NCI-H1417 treated with DMSO at 0.1 percent for 48 hours (cell line): ENCODE data around the gene CDKL2.
"Not testable (repeated sequence)": the region's sequence is repeated elsewhere in the genome, so short reads cannot be mapped to it uniquely, and the experiment has no call there.

Experiments used
- DNase-seq: peaks from one replicate; lab custom pipeline; 2025; lab: John Stamatoyannopoulos, UW

The CDKL2 gene

DNA sequence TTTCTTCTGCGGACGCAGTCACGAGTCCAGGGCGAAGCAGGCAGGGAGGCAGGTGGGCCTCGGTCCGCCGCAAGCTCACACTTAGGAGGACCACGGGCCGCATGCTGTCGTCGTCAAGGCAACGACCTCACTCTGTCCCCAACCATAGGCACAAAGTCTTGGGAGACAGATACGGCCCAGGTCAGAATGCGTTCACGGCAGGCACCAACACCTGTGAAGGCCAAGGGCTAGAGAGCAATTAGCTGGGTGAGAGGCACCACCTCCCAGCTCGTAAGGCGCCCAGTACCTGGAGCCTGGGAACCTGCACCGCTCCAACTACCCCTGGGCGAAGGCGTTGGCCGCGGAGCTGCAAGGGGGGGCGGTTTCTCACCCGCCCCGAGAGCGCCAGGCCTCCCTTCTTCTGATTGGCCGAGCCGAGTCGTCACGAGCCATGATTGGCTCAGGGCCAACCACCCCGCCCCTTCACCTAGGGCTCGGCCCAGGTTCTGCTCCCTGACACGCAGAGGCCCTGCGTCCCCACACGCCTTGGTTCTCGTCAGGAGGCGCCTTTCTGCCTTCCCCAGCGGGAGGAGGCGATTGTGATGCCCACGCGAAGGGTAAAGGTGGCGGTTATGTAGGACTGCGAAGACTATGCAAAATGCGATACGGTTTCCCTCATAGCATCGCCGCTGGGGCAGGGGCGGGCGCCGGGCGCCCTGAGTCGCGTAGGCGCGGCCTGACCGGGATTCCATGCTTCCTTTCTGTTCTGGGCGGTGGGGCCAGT, at the start of gene CDKL2:
TSS of gene CDKL2 (minus strand) at position 355 of the 763 bp plus-strand sequence. CDS start 4,540 bp downstream, outside the sequence.
- peak; percentile 86 for DNase-seq

DNA sequence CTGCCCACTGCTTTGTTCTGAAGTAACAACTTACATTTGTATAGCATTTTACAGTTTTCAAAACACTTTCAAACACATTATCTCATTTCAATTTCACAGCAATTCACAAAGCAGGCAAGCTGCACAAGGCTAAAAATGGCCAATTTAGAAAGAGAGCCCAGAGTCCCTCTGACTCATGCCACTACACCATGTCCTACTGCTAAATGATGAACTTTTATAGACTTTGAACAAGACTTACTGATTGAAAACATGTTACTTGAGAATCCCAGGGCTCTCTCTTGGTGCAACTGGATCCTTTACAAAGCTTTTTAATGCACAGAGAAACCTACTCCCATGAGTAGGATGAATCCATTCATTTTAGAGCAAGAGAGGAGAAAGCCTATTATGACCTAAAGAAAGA, 48.6 kb upstream of the CDKL2 start:
- DNase-seq = no peak

DNA sequence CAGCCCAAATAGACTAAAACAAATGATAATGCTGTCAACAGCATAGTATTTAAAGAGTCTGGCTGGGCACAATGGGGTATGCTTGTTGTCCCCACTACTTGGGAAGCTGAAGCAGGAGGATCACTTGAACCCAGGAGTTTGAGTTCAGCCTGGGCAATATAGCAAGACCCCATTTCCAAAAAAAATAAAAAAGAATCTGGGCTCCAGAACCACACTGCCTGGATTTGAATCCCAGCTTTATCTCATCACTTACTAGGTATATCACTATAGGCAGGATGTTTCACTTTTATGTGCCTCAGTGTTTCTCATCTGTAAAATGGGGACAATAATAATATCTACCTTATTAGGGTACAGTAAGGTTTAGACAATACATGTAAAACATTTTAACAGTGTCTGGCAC, 48.1 kb upstream of the CDKL2 start:
- DNase-seq = no peak

DNA sequence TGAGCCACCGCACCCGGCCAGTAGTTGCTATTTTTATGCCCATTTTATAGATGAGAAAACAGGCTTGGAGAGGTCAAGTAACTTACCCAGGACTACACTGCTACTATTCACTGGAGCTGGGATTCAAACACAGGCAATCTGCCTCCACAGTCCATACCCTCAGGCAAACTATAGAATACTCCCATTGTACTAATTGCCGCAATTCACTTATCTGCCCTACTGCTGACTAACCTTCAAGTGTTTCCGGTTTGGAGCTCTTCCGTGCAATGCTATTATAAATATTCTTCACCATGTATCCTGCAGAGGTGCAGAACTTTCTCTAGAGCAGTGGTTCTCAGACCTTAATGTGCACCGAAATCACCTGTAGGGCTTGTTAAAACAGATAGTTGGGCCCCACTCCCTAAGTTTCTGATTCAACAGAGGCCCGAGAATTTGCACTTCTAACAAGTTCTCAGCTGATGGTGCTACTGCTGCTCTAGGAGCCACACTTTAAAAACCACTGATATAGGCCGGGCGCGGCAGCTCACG, 44.7 kb upstream of the CDKL2 start:
- DNase-seq = no peak

DNA sequence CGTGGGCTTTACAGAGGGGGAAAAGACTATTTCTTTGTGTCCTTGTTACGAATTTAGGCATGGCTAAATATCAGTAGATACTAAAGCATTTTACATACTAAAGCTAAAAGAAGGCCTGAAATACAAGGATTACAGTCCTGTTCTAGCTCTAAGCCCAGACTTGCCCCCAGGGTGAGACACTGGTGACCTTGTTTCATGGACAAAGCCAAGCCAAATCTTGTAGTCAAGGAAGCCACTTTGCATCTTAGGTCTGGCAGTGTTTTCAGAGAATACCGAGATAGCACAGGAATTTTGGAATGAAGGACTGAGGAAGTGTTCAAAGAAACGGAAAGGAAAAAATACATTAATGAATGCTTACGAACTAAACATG, 43.6 kb upstream of the CDKL2 start:
- no peak for DNase-seq

DNA sequence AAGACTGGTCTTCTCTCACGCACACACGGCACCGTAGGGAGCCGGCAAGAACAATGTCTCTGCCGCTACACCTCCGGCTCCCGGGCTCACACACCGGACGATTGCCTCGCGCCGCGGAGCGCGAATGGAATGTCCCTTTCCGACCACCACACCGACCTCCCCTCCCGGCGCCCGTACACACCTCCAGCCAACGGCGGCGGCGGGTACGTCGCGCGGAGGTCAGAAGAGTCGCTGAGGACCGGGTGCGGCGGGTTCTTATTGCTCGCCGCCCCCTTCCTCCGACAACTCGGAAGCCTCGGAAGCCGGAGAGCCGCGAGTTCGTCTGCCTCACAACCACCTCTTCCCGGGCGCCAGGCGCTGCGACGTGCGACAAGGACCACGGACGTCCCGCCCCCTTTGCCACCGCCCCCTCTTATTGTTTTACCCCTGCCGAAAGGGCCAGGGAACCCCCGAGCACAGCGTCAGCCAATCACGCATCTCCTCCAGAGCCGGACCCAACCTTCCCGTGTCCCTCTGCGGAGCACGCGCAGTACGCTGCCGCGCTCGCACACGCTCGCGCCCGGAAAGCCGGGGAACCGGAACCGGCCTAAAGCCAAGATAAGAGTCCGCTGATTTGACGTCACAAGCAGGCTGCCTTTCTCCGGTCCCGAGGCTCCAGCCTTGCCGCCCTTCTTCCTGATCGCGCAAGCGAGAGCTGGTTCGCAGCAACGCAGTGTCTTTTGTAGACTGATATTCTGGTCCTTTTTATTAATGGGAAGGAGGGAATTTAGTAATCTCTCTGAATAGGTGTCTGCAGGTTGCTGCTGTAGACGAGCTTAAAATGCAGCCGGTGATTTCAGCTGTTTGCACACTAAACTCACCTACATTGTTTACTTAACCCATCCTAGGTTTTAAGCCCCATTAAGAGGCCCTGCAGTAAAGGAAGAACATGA, 43.0 kb upstream of the CDKL2 start, which contains the start of gene G3BP2:
TSS of gene G3BP2 (minus strand) at position 385 of the 932 bp plus-strand sequence. CDS start 11,386 bp downstream, outside the sequence.
- DNase-seq = peak; percentile 93

DNA sequence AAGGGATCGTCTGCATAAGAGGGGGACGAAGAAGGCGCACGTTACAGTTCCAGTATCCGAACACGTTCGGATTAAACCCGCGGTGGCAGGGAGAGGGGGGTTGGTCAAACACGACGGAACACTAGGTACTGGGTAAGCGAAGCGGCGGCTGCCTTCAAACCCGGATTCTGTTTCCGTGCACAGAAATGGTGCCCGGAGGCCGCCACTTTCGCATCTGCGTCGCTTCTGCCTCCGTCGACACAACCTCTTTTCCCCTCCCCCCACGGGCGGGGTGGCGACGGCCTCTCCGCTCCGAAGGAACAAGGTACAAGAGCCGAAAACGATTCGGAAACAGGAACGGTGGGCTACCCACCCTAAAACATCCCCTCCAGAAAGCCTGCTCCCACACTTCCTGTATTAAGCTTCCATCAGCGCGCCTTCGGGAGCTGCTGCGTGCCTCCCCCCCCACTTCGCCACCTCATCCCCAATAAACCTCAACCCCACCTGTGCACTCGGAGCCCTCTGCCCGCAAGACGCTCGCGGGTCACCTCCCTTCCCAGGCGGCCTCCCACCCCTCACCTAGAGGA, 42.2 kb upstream of the CDKL2 start:
- no peak for DNase-seq

DNA sequence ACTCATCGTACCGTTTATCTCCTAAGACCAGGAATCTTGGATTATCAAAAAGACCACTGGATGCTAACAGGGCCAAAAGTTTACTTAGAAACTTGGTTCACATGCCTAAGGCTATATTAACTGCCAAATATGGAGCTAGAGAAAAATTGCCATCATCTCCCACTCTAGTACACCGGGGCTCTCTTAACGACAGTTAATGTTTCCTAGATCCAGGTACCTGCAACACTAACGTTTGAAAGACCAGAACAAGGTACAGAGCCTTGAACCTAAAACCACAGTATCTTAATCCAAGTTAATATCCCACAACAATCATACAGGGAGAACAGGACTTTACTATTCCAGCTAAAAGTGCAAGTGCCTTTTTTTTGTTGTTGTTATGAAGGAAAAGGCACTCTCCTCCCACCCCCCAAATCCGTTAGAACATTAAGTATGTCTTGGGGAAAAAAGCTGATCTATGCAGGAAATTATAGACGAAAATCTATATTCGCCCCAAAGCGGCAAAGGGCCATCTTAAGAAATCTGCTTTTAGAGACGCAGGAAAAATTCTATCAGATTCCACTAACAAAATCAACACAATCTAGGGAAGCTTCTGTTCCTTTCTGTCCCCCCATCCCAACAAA, 41.6 kb upstream of the CDKL2 start:
- DNase-seq = no peak

DNA sequence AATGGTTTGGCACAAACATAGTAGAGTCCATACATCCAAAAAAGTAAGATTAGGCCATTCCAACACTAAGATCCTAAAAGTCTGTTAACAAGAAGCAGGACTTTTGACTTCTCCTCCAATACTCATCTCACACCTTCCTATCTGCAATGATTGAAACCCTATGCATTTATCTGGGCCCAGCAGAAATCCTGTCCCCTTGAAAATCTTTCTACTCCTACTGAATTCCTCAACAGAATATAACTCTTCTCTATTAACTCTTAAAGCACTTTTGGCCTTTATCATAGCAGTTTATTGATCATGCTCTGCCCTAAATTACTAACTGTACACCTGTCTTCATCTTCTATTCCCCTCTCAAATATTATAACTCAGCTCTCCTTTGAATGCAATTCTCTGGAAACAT, 38.3 kb upstream of the CDKL2 start:
- DNase-seq = no peak

DNA sequence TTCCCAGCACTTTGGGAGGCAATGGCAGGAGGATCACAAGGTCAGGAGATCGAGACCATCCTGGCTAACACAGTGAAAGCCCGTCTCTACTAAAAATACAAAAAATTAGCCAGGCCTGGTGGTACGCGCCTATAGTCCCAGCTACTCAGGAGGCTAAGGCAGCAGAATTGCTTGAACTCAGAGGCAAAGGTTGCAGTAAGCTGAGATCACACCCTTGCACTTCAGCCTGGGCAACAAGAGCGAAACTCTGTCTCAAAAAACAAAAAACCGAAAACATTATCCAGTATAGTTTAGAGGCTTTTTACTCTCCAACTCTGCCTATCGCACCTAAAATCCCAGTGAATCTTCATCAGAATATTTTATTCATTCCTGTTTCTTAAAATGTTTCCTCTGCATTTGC, 37.3 kb upstream of the CDKL2 start:
- not testable (repeated sequence) for DNase-seq

DNA sequence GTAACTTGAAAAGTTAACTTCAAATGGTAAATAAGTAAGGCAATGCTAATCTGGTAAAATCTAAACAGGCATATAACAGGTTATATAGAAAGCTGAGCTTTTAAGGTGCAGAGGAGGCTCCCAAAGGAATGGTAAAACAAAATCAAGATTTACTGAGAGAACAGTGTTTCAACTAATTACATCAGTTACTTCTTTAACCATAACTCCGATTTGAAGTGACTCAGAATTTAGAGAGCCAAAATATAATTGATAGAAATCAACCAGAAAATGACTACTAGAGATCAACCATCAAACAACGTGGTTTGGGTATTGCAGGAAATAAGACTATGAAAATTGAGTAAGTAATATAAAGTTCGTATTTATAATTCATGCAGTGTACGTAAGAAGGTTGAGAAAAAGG, 36.0 kb upstream of the CDKL2 start:
- DNase-seq = no peak

DNA sequence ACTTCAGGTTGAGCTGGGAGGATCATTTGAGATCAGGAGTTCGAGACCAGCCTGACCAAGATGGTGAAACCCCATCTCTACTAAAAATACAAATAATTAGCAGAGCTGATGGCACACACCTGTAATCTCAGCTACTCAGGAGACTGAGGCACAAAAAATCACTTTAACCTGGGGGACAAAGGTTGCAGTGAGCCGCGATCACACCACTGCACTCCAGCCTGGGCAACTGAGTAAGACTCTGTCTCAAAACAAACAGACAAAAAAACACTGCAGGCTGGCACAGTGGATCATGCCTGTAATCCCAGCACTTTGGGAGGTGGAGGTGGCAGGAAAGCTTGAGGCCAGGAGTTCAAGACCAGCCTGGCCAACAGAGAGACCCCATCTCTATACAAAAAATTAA, 34.3 kb upstream of the CDKL2 start:
- not testable (repeated sequence) for DNase-seq

DNA sequence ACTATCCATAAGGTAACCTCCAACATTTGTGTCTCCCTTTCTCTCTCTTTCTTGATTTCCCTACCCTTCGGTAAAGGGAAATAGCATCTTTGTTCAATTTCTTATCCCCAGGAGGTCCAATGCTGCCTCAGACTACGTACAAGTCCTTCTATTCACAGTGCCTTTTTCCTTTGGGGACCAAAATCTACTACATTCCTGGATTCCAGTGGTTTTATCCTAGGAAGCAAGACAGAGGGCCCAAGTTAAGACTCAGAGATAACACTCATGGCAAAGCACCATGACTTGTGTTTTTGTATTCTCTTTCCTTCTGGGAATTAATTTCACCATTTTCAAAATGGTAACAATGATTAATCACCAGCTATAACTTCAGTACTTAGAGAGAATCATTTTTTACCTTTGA, 32.3 kb upstream of the CDKL2 start:
- DNase-seq = no peak

DNA sequence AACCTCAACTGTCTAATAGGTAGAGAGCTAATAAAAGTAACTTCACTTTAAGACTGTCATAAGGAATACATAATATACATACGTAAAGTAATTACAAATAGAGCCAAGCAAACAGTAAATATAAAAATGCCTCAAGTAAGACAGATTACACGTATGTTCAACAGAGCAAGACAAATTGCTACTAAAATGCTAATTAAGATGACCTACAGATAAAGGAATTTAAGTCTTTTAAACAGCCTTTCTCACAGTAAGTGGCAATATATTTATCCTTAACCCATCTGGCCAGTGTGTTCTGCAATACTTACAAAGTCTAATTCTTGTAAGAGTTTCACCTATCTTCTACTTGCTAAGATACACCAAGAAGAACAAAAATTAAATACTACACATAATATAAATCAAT, 30.2 kb upstream of the CDKL2 start:
- DNase-seq = no peak

DNA sequence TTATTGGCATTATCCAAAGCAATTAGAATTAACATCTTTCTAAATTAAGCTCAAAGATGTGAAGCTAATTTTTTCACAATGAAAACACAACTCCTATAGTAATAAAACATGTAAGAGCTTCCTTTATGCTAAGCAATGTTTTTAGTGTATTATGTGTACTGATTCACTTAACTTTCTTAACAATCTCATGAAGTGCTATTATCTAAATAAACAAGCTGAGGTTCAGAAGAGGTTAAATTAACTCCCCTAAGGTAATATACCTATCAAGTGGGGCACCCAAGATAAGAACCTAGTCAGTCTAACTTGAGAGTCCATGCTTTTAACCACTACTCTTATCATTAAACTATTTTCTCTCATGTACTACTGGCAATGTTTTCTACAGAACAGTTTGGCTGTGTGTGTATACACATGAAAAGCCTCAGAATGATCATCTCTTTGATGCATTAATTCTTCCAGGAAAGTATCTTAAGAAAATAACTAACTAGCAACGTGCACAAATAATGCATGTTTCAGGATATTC, 29.2 kb upstream of the CDKL2 start:
- DNase-seq = no peak

DNA sequence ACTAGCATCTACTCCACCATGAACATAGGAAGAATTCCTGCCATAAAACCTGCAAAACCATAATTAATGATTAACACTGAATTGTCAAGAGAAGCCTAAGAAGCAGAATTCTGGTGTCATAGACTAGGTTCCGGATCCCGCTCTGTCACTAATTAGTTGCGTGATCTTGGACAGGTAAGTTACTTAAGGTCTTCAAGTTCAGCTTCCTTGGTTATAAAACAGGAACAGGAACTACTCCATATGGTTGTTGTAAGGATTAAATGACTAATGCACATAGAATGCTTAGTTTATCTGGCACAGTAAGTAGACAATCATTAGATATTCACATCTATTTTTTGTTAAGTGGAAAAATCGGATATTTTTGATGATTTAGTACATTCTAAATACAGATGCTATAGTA, 28.5 kb upstream of the CDKL2 start:
- DNase-seq = no peak

DNA sequence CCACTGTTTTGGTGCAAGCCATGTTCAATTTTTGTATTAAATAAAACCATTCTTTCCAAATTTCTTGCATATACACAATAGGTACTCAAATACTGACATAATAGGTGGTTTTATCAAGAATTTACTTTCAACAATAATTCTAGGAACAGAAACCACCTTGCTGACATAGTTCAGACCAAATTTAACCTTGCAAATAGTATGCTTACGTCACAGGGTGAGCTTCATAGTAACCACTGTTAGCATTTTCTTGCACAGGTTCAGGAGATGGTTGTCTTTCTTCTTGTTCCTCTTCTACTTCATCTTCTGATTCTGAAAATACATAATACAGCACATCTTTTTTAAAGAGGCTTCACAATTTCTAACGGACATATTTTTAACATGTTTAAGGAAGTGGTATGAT, 25.2 kb upstream of the CDKL2 start:
- DNase-seq = no peak

DNA sequence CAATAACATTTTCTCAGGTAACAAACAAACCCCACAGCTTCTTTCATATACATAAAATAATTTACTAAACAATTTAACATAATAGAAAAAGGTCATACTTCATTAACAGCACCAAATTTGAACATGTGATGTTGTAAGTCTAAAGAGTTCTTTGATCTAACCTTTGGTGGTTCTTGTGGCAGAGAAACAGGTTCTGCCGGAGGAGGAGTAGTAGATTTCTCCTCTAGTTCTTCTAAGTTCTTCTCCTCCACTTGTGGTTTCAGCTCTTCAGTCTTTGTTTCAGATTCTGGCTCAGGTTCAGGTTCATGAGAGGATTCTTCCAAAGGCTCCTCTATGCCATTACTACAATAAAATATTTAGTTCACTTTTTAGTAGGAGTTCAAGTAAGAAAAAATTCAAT, 24.6 kb upstream of the CDKL2 start:
- no peak for DNase-seq

DNA sequence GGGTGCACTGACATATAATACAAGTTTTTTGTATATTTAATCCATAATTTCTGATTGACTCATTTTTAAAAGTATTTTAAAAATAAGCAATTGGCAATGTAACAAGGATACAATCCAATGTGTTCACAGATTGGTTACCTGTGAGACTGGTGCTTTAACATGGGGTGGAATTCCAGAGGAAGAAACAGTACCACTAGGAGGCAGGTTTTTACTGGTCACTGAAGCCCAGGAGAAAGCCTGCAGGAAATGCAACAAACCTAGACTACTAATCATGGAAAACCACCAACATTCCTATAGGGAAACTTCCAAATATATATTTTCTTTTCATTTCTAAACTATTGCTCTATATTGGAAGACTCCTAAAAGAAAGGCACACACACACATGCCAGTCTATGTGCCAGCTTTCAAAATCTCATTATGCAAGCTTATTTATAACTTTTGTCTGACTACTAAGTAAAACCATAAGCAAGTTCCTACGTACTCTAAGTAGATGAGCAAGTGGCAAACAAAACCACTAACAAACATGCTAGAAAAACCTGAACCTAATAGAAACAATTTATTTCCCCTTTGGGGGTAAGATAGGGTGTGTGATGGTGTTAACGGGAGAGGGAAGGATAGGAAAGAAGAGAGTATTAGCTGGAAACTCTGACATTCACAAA, 23.6 kb upstream of the CDKL2 start:
- no peak for DNase-seq

DNA sequence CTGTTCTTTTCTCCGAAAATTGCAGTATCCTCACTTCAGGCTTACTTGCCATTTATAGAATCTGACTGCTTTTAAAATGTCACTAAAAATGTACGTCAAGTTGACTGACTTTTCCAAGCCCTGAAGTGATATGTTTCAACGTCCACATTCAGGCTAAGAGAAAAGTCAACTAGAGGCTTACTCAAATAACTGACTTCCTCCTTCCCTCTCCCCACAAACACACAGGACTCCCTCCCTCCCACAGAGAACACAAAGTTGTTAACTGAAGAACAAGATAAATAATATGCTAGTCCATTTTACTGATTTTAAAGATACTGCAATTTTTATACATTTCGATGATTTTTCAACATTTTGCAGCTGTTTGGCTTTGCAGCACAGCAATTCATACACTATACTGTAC, 13.8 kb upstream of the CDKL2 start:
- no peak for DNase-seq

DNA sequence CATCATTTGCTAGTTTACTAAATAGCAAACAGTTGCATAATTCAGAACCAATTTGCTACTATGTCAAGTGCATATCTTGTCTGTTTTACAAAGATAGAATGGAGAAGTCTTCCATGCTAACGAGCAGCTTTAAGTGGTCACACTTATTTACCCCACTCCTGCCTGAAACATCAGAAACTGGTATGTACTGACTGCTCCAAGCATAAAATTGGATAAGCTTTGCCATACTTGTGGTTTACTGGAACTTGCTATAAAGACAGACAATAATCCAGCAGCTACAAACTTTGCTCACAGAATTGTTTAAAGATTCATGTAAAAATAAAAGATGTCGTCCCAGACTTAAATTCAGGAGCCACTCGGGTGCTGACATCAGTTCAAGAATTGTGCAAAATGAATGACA, 13.3 kb upstream of the CDKL2 start:
- no peak for DNase-seq
